Heart left ventricle (tissue), 13 donors: ENCODE results near the gene DNM1.
A peak's percentile ranks its signal among the peaks of the same experiment; 100 is the strongest.

Experiments used
- CTCF ChIP-seq, 12 donors: fragments of 200-600 bp; sonication (generic) in 4 of 12; IDR thresholded peaks; one replicate each; pipeline versions ENCODE4 v1.5.0 to v1.8.0; 2018 to 2022; ENCODE audit warnings: antibody characterized with exemption in 12 of 12, mild to moderate bottlenecking in 5 of 12
- POLR2A ChIP-seq, 2 donors: fragments of 450-650 bp; IDR thresholded peaks; one replicate each; pipeline ENCODE4 v1.6.1; 2017; ENCODE audit warnings: antibody characterized with exemption in 2 of 2, mild to moderate bottlenecking in 2 of 2, moderate library complexity in 2 of 2
- donor health status: ischemic (EF 13 %, LVEDD 7.1; RV severe dilation, severe dysfunction).
- donor health status: DM: no; HTN: yes; CAD: no.
- donor health status: DM: no; HTN: no; CAD: no.
- donor health status: ischemic (EF 25% LVEDD 6.9; RV normal size, moderate dysfunction).
- donor health status: ischemic (EF 25% LVEDD 5.7; RV mildly dilated, moderate dysfunction).
- donor health status: ischemic (EF 35%, LVEDD 5.7; RV mildly dilated, moderate dysfunction).
- donor health status: nonischemic (EF 11% LVEDD 7.7; RV severe dilation, severe dysfunction).
- donor health status: DM: yes; HTN: yes; CAD: no.
- donor health status: PGD.
- donor health status: ischemic (EF 29% LVEDD 5.4; RV normal size, mild dysfunction).
- donor health status: nonischemic (EF 23%, LVEDD 6.1; RV moderate dilation, normal function).

- TF ChIP-seq POLR2A (IDR thresholded peaks at IDR 0.05), result peak in 1 of 2 donors; percentile 57
- peak; percentile 54 to 98 (median 84) for TF ChIP-seq CTCF (IDR thresholded peaks at IDR 0.05)
Measured at GRCh38 chr9:128191406-128192046, 11.7 kb upstream of the DNM1 start, which contains the start of gene CIZ1.
